Stimulated activated CD4-positive, alpha-beta T cell treated with anti-CD3 and anti-CD28 coated beads, Interleukin-12 subunit alpha, Interleukin-12 subunit beta, amount 100 ng/mL, for 48 hours (primary cell): ENCODE measurements around the gene VGLL1.
A peak's percentile ranks its signal among the peaks of the same experiment; 100 is the strongest.

ENCODE experiments used
- DNase-seq, 3 donors: peaks; one replicate each; pipeline ENCODE4 v3.0.0-alpha.2; 2020; ENCODE audit warnings: low read depth in 2 of 3, low spot score in 1 of 3

The VGLL1 gene

DNA sequence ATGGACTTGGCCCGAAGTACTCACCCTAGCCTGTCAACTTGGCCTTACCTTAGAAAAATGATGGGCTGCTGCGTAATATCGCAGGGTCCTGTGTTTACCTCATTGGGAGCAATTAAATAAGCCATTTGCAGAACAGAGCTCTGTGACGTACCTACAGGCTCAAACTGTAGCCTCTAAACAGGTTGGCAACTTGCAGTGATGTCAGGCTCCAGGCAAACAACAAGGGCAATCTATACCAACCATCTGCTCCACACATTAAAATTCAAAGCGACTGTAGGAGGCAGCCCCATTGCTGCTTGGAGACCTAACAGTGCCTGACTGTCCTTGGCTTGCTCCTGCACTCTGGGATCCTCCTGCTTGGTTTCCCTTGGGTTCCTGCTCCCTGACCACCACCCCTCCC, 17.2 kb downstream of the VGLL1 start:
- DNase-seq = no peak

GRCh38 chrX:136551410-136551809, 19.4 kb downstream of the VGLL1 start:
- no peak for DNase-seq

DNA sequence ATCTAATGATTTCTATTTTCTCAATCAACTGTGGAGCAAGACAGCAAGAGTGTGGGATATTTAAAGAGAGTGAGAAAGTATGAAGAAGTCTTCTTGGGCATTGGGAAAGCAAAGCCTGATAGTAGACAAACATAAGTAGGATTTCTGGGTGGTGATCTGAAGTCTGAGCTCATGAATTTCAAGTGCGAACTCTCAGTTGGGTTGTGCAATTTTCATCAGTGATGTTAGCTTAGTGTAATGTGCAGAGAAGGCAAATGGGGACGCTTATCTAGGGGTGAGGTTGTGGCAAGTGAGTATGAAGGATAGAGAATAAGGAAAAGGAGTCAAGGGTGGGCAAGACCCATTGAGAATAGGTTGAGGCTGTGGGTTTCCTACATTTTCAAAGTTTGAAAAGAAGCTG, 23.7 kb downstream of the VGLL1 start:
- DNase-seq = no peak

GRCh38 chrX:136572030-136572429, 40.0 kb downstream of the VGLL1 start:
- DNase-seq = no peak

GRCh38 chrX:136574548-136574947, 42.5 kb downstream of the VGLL1 start:
- no peak for DNase-seq

DNA sequence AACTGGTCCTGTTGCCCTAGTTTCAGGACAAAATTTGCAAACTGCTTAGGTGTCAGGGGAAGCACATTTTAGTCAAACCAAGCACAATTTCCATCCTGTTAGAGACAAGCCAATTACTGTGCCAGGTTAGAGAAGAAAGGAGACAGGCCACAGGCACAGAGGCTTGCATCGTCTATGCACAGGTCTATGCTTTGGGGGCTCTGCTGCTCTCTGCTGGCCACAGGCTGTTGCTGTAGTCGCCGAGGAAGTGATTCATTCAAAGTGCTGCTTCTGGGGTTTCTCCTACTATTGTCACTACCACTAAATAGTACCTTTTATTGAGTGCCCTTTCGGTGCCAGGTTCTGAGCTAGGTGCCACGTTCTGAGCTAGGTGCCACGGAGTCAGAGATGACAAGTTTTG, 45.5 kb downstream of the VGLL1 start:
- DNase-seq = peak; percentile 51 to 60 (median 54)

DNA sequence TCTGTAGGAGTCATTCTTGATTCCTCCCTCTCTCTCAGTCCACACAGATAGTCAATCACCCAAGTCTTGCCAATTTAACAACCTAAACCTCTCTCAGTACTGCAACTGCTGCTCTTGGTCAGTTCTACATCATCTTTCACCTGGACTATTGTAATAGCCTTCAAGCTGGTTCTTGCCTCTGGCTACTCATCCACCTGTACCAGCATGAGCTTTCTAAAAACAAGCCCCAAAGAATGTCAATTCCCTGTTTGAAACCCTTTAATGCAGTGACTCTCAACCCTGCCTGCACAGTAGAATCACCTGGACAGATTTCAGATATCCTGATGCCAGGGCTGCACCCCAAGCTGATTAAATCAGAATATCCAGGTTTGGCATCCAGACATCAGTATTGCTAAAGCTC, 48.3 kb downstream of the VGLL1 start:
- no peak for DNase-seq

DNA sequence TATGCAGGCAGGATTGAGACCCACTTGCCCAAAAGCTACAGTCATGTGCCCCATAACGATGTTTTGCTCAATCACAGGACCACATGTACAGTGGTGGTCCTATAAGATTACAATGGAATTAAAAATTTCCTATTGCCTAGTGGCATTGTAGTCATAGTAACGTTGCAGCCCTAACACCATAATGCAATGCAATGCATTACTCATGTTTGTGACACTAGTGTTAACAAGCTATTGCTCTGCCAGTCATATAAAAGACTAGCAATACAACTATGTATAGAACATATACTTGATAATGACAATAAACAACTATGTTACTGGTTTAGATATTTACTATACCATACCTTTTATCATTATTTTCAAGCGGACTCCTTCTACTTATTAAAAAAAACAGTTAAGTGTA, 50.6 kb downstream of the VGLL1 start:
- DNase-seq = no peak

DNA sequence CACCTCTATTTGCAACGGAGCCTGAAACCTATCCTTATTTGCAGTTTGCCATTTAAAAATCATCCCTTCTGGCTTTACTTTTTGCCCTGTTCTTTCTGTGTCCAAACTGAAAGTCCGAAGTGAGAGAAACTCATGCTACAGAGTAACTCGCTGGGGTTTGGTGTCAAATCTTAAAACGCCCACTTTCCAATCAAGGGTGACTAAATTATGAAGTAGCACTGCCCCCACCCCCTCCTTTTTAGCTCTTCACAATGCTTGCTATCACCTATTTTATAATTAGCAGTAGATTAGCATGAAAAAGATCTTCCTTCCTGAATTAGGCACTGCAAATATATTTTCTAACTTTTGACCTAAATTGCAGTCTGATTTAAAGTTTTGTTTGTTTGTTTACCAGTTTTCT, 52.5 kb downstream of the VGLL1 start:
- peak in 1 of 3 donors; percentile 35 for DNase-seq

DNA sequence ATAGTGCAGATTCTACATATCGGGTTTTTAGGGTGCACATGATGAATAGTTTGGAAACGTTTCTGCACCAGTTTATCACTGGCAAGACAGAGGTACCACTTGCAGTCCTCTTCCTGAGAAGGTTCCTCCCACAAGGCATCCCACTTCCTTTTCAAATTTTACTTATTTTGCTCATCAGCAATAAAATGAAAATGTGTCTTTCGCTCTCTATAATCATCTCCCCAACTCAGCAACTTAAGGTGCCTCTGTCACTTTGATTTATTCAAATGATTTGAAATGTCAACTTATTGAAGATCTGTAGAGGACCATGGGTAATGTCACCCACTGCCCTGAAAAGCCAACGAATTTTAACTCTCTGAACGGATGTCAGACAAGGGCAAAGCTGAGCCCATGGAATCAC, 53.2 kb downstream of the VGLL1 start:
- no peak for DNase-seq

DNA sequence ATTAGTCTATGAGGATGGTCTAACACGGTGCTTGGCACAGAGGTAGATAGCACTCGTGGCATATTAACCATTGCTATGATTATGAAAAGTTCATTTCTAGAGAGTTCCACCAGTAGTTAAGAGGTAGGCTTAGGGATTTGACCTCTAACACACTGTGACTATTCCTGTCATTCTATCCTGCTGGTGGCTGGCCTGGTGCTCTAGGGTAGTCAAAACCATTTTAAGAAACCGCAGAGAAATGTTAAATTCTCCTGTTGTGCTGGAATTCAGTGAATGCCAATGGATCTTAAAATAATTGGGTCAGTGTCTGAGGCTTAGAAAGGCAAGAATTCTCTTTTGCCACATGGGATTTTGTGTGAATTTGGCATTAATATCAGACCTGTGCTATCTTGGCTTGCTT, 53.9 kb downstream of the VGLL1 start:
- DNase-seq = no peak

GRCh38 chrX:136586386-136586785, 54.4 kb downstream of the VGLL1 start:
- DNase-seq = no peak

DNA sequence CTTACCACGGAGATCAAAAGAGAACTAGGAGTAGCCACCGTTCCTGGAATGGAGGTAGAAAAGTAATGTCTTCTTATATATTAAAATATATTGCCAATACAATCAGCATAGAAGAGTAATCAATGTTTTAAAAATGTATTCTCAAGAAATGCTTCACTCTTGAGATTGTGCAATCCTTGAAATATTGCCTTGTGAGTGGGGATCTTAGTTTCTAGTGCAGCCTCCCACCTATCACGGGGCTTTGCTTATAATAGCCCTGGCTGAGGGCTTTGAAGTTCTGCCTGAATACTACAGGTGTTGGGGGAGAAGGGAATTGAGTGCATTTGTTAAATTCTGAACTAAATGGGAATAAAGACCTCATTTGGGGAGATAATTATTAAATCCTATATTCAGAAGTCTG, 55.5 kb downstream of the VGLL1 start:
- DNase-seq = no peak

DNA sequence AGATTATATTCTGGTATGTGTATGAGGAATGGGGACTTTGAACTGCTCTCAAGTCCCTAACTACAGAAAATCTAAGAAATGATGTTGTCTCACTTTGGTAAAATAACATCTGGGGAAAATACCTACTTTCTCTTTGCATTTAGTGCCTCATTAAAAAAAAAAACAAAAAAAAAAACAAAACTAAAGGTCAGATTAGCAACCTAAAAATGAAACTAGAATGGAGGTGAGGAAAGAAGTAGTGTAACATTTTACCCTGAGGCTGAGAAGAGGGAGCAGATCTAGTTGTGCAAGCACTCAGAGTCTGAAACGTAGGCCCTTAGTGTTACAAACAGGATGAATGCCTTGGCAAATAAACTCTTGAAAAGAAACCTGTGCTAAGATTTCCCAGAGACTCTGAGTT, 56.0 kb downstream of the VGLL1 start:
- no peak for DNase-seq

DNA sequence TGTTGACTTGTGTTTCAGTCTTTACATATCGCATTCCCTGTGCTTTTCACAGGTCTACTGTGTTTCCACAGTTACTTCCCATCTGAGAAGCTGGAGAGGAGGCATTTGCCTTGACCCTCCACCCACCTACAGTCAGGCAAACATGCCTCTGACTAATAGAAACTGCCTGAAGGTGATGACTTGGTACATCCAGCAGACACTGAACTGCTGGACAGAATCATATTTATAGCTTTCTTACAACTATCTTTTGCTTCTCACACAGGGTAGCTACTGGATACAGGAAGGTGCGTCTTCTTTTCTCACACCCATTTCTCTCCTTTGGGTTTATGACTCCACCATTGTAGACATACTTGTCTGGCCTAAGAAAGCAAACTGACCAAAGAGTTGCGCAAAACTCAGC, 58.0 kb downstream of the VGLL1 start:
- no peak for DNase-seq

DNA sequence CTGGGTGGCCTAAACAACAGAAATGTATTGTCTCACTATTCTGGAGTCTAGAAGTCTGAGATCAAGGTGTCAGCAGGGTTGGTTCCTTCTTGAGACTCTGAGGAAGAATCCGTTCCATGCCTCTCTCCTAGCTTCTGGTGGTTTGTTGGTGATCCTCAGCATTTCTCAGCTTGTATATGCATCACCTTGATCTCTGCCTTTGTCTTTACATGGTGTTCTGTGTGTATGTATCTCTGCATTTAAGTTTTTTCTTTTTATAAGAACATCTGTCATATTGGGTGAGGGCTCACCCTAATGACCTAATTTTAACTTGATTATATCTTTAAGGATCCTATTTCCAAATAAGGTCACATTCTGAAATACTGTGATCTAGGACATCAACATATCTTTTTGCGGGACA, 65.3 kb downstream of the VGLL1 start:
- no peak for DNase-seq

DNA sequence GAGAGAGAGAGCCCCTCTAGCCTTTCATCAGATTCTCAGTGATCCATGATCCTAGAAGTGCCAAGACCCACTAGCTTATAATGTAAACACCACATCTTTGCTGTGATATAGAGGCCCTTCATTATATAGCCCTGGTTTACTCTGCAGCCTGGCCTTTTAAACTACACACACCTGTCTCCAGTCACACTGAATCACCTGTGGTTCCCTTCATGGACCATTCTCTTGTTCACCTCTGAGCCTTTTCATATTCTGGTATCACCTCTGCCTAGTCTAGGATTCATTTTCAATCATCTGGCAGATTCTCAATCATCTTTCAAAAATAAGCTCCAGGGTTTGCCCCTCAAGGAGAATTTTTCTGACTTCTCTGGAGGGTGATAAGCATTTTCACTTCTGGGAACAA, 65.9 kb downstream of the VGLL1 start:
- no peak for DNase-seq

GRCh38 chrX:136598631-136599030, 66.6 kb downstream of the VGLL1 start:
- DNase-seq = peak in 1 of 3 donors; percentile 21

DNA sequence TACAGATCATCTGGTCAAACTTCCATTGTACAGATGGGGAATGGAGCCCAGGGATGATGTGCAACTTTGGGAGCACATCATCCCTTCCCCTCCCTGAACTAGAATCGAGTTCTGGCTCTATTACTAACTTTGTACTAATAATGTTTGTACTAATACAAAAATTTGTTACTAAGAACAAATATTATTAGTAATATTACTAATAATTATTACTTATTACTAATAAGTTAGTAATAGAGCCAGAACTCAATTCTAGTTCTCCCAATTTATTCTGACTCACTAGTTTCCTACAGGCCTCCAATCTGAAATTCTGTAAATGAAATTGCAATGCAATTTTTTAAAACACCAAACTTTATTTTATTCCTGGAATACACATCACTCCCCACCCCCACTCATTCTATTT, 68.0 kb downstream of the VGLL1 start:
- no peak for DNase-seq
